Measurements from ENCODE around the gene CCNA2. TPM values are rescaled to one million over a fixed set of nuclear protein-coding genes. Genes with fewer than 3 reads are reported as not detected.

The CCNA2 gene
- total RNA-seq (2014; rRNA removed; shearing (Covaris generic)) = 150 and 162 TPM in 2 replicates
- total RNA-seq (2022) = 149 and 154 TPM in 2 replicates
- percentile 99 among the genes with signal in this experiment for Bru-seq, nascent RNA
- percentile 97 among the genes with signal in this experiment for BruChase-seq, experiment 1, labeled RNA remaining after a 6-hour chase
- percentile 100 among the genes with signal in this experiment for BruChase-seq, experiment 2, labeled RNA remaining after a 2-hour chase
- long read RNA-seq, transcript CCNA2-201 (8 exons, 2,797 nt) = major isoform, 150 of 178 reads
- long read RNA-seq, partial matches to known transcripts = 14 of 178 reads
- long read RNA-seq, other reads (novel, unspliced or antisense) = 14 of 178 reads

DNA sequence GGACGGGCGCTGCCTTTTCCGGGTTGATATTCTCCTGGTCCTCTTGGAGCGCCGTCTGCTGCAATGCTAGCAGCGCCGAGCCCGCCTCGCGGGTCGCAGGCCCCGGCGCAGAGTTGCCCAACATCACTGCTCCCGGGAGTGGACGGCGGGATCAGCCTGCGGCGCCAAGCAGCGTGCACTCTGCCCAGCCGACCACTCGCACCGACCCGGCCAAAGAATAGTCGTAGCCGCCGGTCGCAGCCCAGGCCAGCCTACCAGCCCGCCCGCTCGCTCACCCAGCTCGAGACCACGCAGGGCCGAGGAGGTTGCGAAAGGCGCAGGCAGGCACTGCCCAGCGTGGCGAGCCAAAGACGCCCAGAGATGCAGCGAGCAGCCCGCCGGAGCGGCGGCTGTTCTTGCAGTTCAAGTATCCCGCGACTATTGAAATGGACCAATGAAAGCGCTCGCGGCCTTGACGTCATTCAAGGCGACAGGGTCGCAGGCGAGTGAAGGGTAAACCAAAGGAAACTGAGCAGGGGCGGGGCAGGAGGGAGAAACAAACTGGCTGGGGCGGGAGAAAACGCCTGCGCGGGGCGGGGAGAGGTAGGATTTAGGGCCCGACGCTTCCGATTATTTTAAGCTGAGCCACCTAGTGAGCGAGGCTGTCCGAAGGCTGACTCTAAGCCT is at the start of gene CCNA2:
Gene CCNA2 (minus strand): TSS at position 379 of the 666 bp plus-strand sequence. CDS start 255 bp downstream, at position 124.
- DNase-seq (ENCODE audit: low spot score) = peak; percentile 97
- no TSS peak for BruUV-seq (replicated peaks)
- H3K4me2 ChIP-seq (ENCODE audit: low read length) = peak within 1 kb of the TSS; percentile 95
- intact Hi-C loops (cut with micrococcal nuclease; ENCODE audit: unreplicated experiment) = loop anchor here (1.0 to 10.0 kb wide), 5 partner anchors 22 to 1099 kb away; partner anchors contain the start of genes BBS12, BBS7, BLTP1 and EXOSC9
- no peaks in the 10 kb centered on the region for H3K9me3 ChIP-seq (ENCODE audit: low read length)
- H3K9me2 ChIP-seq (ENCODE audit: insufficient read depth, low read length) = no peaks in the 10 kb centered on the region
- H2AFZ ChIP-seq (ENCODE audit: low read length) = peak within 1 kb of the TSS; percentile 96
- H3K4me3 ChIP-seq (ENCODE audit: low read depth, low read length, poor library complexity, severe bottlenecking) = peak within 1 kb of the TSS; percentile 96
- H3K27ac ChIP-seq (ENCODE audit: low read depth, low read length, poor library complexity, severe bottlenecking) = peak within 1 kb of the TSS; percentile 87
- ChIA-PET POLR2A (interaction anchor here (0.5 to 3.7 kb wide), 10 partner anchors 9 to 1096 kb away, joined by 3 to 29 read pairs (median 6); partner anchors contain the start of genes BBS7 and EXOSC9), CTCF (ENCODE audit: unreplicated experiment) (no interaction called here)
- TF ChIP-seq EZH2phosphoT487 (IDR thresholded peaks at IDR 0.05; ENCODE audit: borderline replicate concordance, low read depth, low read length) (no peak), CTCF (conservative IDR thresholded peaks at IDR 0.05; ENCODE audit: low read length) (no peak)
- peaks cover 49% of the 10 kb centered on the region for H3K79me2 ChIP-seq (ENCODE audit: insufficient read depth, low read depth, low read length)
- H4K20me1 ChIP-seq (ENCODE audit: insufficient read depth, low read length) = peaks cover 30% of the 10 kb centered on the region
- H3K36me3 ChIP-seq (ENCODE audit: insufficient read depth, low read length) = peaks cover 70% of the 10 kb centered on the region
- peaks cover 46% of the 10 kb centered on the region for H3K4me1 ChIP-seq (ENCODE audit: insufficient read depth, low read length, poor library complexity, severe bottlenecking)

- DNase-seq (ENCODE audit: low spot score) = peak; percentile 97
- CTCF ChIA-PET (ENCODE audit: unreplicated experiment) = interaction anchor here (0.6 kb wide), 1 partner anchor 31 kb away, joined by 3 read pairs; no protein-coding TSS in a partner anchor
- BruUV-seq (replicated peaks) = no TSS peak
- Histone ChIP-seq H3K4me2 (ENCODE audit: low read length) (peak within 1 kb of the TSS; percentile 91), H3K9me3 (ENCODE audit: low read length) (no peaks in the 10 kb centered on the region), H3K4me3 (ENCODE audit: low read depth, low read length, poor library complexity, severe bottlenecking) (peak within 1 kb of the TSS; percentile 98), H3K27ac (ENCODE audit: low read depth, low read length, poor library complexity, severe bottlenecking) (no peak within 1 kb of the TSS), H3K36me3 (ENCODE audit: insufficient read depth, low read length) (peaks cover 29% of the 10 kb centered on the region), H3K4me1 (ENCODE audit: insufficient read depth, low read length, poor library complexity, severe bottlenecking) (peaks cover 10% of the 10 kb centered on the region), H3K9me2 (ENCODE audit: insufficient read depth, low read length) (no peaks in the 10 kb centered on the region), H2AFZ (ENCODE audit: low read length) (peak within 1 kb of the TSS; percentile 93), H4K20me1 (ENCODE audit: insufficient read depth, low read length) (no peaks in the 10 kb centered on the region), H3K79me2 (ENCODE audit: insufficient read depth, low read depth, low read length) (peaks cover 3% of the 10 kb centered on the region; the same call in 1 of the 2 replicates)
- intact Hi-C loops (cut with micrococcal nuclease; ENCODE audit: unreplicated experiment) = loop anchor here (1.0 kb wide), 1 partner anchor 46 kb away; no protein-coding TSS in a partner anchor
- POLR2A ChIA-PET = interaction anchor here (0.8 to 2.9 kb wide), 8 partner anchors 8 to 861 kb away, joined by 3 to 26 read pairs (median 4); partner anchors contain the start of gene CCNA2
- no peak for TF ChIP-seq EZH2phosphoT487 (IDR thresholded peaks at IDR 0.05; ENCODE audit: borderline replicate concordance, low read depth, low read length)
- TF ChIP-seq CTCF (conservative IDR thresholded peaks at IDR 0.05; ENCODE audit: low read length) = no peak
Measured at GRCh38 chr4:121869841-121870822, 46.4 kb upstream of the CCNA2 start, which contains the start of gene BBS7. TSS of gene BBS7 (minus strand) at chr4:121870474. CDS start at chr4:121870313, 161 bp downstream.

Measured in OCI-LY7 (cell line).